GM12872 (cell line): ENCODE data around the gene CNNM4.

ENCODE experiments used
- CTCF ChIP-seq: IDR thresholded peaks from 3 replicates; pipeline ENCODE4 v1.5.1; 2011; ENCODE audit warnings: low read depth, mild to moderate bottlenecking, low read length, moderate library complexity; ENCODE audit not compliant: insufficient read depth

The CNNM4 gene

GRCh38 chr2:96856776-96857666 lies 96.3 kb downstream of the CNNM4 start:
- no peak for TF ChIP-seq CTCF

GRCh38 chr2:96857667-96858372 lies 97.1 kb downstream of the CNNM4 start, which contains the start of gene ANKRD39:
ANKRD39 (minus strand) TSS chr2:96858016; CDS start chr2:96857987, 29 bp downstream.
- TF ChIP-seq CTCF, result peak; percentile 74

GRCh38 chr2:96859099-96859649 lies 98.5 kb downstream of the CNNM4 start:
- no peak for TF ChIP-seq CTCF

GRCh38 chr2:96859681-96860064 lies 99.0 kb downstream of the CNNM4 start:
- no peak for TF ChIP-seq CTCF

- TF ChIP-seq CTCF, result no peak
Measured at GRCh38 chr2:96860065-96861029, 99.6 kb downstream of the CNNM4 start.

GRCh38 chr2:96861074-96861473 lies 100.4 kb downstream of the CNNM4 start:
- no peak for TF ChIP-seq CTCF
